ENCODE results near the gene CLDN9. TPM values are rescaled to one million over a fixed set of nuclear protein-coding genes. Genes with fewer than 3 reads are reported as not detected.

Gene CLDN9
- total RNA-seq, 2 donors from 2014 or later: 0.91 TPM; not detected in 1

DNA sequence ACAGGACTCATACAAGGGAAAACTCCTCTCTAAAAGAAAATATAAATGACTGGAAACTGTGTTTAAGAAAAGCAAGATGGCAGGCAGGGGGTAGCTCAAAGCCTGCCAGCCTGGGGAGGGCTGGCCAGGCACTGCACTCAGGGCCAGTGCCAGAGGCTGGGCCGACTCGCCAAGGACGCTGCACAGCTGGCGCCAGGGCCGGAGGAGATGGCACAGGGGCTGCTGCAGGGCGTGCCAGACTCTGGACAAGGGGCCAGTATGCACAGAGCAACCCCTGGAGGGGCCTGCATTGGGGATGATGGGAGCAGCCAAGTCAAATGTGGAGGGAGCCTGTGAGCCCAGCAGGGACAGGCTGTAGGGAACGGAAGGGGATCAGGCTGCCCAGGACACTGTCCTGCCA is 36.5 kb upstream of the CLDN9 start:
- intact Hi-C loops (cut with DNase I): no loop called here

GRCh38 chr16:2976673-2977072 is 36.0 kb upstream of the CLDN9 start:
- WGBS: 89% methylated on average over 14 of the region's 15 CpGs
- TF ChIP-seq POLR2A (IDR thresholded peaks at IDR 0.05): no peak
- TF ChIP-seq POLR2AphosphoS5 (IDR thresholded peaks at IDR 0.05): no peak
- TF ChIP-seq, protein P1, sequence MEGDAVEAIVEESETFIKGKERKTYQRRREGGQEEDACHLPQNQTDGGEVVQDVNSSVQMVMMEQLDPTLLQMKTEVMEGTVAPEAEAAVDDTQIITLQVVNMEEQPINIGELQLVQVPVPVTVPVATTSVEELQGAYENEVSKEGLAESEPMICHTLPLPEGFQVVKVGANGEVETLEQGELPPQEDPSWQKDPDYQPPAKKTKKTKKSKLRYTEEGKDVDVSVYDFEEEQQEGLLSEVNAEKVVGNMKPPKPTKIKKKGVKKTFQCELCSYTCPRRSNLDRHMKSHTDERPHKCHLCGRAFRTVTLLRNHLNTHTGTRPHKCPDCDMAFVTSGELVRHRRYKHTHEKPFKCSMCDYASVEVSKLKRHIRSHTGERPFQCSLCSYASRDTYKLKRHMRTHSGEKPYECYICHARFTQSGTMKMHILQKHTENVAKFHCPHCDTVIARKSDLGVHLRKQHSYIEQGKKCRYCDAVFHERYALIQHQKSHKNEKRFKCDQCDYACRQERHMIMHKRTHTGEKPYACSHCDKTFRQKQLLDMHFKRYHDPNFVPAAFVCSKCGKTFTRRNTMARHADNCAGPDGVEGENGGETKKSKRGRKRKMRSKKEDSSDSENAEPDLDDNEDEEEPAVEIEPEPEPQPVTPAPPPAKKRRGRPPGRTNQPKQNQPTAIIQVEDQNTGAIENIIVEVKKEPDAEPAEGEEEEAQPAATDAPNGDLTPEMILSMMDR (IDR thresholded peaks at IDR 0.05): no peak
- peak overlapping the region; percentile 60 to 63 for H3K27ac ChIP-seq
- H3K4me3 ChIP-seq: no peak overlapping the region
- H3K27me3 ChIP-seq (replicated peaks; ENCODE audit: insufficient read depth): no peaks in the 10 kb centered on the region
- peaks cover 33% of the 10 kb centered on the region for H3K4me1 ChIP-seq (replicated peaks)
- no peak for DNase-seq (ENCODE audit: low spot score)
- H3K36me3 ChIP-seq: no peaks in the 10 kb centered on the region
- H3K9me3 ChIP-seq: no peaks in the 10 kb centered on the region
- intact Hi-C loops (cut with DNase I): no loop called here

More for the DNA sequence above, 36.5 kb upstream of the CLDN9 start:
- Histone ChIP-seq H3K4me3 (no peak overlapping the region), H3K36me3 (no peaks in the 10 kb centered on the region), H3K9me3 (no peaks in the 10 kb centered on the region), H3K4me1 (replicated peaks) (peaks cover 33% of the 10 kb centered on the region), H3K27me3 (replicated peaks; ENCODE audit: insufficient read depth) (no peaks in the 10 kb centered on the region), H3K27ac (peak overlapping the region in 1 of 2 donors; percentile 63)
- DNase-seq (ENCODE audit: low spot score): no peak
- 62% methylated on average over 7 of the region's 7 CpGs for WGBS
- TF ChIP-seq POLR2AphosphoS5 (IDR thresholded peaks at IDR 0.05): no peak
- TF ChIP-seq, protein P1 (IDR thresholded peaks at IDR 0.05): no peak

DNA sequence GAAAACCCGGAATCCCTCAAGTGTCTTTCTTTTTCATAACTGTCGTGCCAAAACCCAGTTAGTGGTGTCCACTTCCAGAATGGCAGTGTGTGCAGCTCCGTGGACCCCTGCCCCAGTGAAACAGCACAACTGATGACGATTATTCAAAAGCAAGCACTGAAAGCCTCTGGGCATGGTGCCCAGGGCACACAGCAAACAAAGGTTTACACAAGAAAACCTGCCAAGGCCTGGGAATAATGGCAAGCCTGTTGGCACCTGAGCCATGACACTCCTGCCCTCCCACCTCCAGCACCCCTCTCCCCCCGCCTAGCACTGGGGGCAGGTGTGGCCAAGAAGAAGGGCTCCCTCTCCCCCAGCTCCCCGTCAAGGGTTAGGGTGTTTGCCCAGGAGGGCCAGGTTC is 35.3 kb upstream of the CLDN9 start:
- Histone ChIP-seq H3K27ac (peak overlapping the region; percentile 60 to 63), H3K4me3 (no peak overlapping the region), H3K36me3 (no peaks in the 10 kb centered on the region), H3K9me3 (no peaks in the 10 kb centered on the region), H3K4me1 (replicated peaks) (peaks cover 30% of the 10 kb centered on the region), H3K27me3 (replicated peaks; ENCODE audit: insufficient read depth) (no peaks in the 10 kb centered on the region)
- intact Hi-C loops (cut with DNase I): no loop called here
- WGBS: 44% methylated on average over 6 of the region's 6 CpGs
- DNase-seq (ENCODE audit: low spot score): peak; percentile 79
- peak; percentile 73 for TF ChIP-seq POLR2AphosphoS5 (IDR thresholded peaks at IDR 0.05)
- TF ChIP-seq POLR2A (IDR thresholded peaks at IDR 0.05): no peak
- TF ChIP-seq, protein P1 (IDR thresholded peaks at IDR 0.05): no peak

GRCh38 chr16:2979669-2980226 is 33.0 kb upstream of the CLDN9 start:
- H3K36me3 ChIP-seq: no peaks in the 10 kb centered on the region
- no peaks in the 10 kb centered on the region for H3K27me3 ChIP-seq (replicated peaks; ENCODE audit: insufficient read depth)
- intact Hi-C loops (cut with DNase I): no loop called here
- DNase-seq (ENCODE audit: low spot score): no peak
- no peaks in the 10 kb centered on the region for H3K9me3 ChIP-seq
- peak overlapping the region; percentile 59 to 69 for H3K4me3 ChIP-seq
- H3K27ac ChIP-seq: no peak overlapping the region
- TF ChIP-seq POLR2A (IDR thresholded peaks at IDR 0.05) (no peak), POLR2AphosphoS5 (IDR thresholded peaks at IDR 0.05) (no peak)
- TF ChIP-seq, protein P1 (IDR thresholded peaks at IDR 0.05): no peak
- H3K4me1 ChIP-seq (replicated peaks): peaks cover 11% of the 10 kb centered on the region
- WGBS: 3% methylated on average over 37 of the region's 43 CpGs
